ENCODE results near the gene HOXA13.

The HOXA13 gene

DNA sequence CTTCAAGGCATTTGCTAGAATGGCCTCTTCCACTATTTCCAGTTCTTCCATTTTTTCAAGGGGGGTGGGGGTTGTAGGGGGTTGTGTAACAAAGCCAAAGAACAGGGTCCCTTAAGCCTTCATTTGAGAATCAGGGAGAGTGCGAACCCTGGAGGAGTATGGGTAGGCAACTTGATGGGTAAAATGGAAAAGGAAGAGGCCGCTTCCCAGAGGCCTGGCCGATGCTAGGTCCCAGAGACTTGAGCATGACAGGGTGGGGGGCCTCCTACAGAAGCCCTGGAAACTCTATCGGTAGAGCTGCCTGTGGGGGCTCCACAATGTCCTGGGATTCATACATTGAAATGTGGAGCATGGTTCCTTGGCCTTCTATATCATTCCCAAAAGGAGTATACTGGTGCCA lies 9.1 kb upstream of the HOXA13 start:
- in situ Hi-C loops (cut with MboI; ENCODE audit: low sequenced_read_pairs), result no loop called here

DNA sequence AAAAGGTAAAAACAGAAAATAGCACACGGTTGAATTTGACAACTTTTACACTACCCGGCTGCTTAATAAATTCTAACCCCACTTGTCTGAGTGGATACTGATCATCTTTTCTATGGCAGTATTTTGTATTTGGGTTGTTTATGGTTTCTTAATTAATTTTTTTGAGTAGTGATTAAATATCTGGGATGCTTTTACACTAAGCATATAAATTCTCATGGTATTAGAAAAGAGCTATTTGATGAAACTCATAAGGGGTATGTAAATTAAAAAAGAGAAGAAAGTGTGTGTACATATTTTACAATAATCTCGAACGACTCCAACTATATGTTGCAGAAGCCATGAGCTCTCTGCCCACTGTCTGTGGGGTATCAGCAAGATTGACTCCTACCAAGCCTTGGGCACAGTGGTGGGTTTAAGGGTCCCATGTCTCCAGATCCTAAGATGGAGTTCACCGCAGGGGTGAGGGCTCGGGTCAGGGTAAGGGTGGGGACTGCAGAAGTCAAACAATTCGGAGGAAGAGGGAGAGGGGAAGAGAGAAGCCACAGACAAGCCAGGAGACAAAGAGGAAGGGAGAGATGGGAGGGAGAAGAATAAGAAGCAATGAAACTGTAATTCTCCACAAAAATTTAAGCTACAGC lies 7.6 kb upstream of the HOXA13 start:
- in situ Hi-C loops (cut with MboI; ENCODE audit: low sequenced_read_pairs), result no loop called here

DNA sequence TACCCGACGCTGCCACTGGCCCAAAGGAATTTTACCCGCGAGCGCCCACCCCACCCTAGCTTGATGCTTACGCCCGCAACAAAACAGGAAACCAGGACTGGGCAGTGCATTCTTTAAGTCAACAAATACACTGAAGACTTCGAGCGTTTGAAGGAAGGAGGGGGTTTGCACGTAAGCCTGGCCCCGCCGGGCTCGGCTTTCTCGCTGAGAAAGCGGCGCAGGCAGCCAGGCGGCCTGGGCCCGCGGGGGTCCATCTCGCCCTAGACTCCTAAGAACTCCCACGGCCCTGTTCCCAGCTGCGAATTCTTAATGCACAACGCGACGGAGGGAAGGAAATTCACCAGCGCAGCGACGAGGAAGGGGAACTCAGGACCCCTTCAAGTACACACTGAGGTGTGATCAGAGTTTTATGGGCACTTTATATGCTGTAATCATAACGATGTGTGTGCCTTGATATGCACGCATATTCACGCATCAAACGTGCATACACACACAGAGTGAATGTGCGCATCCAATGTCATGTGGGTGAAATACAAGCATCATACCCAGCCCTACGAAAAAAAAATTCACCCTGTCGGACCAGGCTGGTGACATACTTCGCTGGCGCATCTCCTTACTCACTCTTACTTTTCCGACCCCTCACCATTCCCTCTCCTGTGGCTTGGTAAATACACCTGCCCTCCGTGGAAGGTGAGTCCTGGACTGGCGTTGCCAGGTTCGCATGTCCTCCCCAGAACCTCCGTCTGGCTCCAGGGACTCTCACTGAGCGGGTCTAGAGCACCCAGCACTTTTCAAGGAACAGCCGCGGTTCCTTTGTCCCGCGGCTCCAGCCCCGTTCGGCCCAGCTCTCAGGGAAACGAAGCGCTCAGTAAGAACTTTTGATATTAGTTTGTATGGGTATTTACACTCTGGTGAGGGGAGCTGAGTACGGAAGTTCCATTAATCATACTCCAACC lies 5.7 kb upstream of the HOXA13 start:
- in situ Hi-C loops (cut with MboI; ENCODE audit: low sequenced_read_pairs), result no loop called here

DNA sequence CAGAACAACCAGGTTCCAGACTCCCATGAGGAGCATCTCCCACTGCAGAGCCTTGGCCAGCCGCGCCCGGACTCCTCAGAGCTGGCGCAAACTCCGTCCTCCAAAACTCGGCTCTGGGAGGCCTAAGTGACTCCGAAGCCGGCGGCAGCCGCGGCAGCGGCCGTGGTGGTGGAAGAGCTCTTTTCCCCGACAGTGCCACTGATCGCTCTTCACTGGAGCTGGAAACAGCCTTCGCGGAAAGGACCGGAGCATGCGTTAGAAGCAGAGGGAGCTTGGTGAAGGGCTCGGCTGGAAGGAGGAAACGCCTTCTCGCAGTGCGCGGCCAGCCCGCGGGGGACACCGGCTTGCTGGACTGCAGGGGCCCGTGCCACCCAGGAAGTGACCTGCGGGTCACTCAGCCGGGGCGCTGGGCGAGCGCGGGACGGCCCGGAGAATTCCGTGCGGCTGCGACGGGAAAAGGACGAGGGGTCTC lies 5.0 kb upstream of the HOXA13 start:
- in situ Hi-C loops (cut with MboI; ENCODE audit: low sequenced_read_pairs), result no loop called here

DNA sequence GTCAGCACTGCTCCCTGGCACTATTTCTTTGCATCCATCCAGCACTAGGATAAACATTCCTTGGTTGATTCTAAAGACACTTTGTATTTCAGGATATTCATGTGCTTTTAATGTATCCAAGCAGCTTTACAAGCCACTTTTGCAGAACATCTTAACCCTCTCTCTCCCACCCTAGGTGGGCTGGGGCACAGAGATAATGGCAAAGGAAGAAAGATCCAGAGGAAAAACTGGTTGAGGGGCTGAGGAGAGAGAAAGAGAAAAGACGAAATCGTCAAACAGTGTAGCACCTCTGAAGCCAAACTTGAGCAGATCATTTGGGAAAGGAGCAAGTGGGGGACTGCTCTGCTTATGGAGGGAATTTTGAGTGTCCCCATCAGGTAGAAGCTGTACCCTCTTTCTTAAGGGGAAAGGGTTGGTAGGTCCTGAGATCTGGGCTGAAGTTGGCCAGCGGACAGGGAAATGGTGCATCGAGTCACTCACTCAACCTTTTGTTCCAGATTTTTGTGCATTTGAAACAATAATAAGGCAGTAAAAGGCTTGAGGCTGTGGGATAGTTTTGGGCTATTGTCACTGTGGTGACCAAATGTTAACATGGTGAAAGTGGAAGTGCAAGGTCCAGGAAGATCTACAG lies 4.2 kb upstream of the HOXA13 start:
- in situ Hi-C loops (cut with MboI; ENCODE audit: low sequenced_read_pairs), result no loop called here

DNA sequence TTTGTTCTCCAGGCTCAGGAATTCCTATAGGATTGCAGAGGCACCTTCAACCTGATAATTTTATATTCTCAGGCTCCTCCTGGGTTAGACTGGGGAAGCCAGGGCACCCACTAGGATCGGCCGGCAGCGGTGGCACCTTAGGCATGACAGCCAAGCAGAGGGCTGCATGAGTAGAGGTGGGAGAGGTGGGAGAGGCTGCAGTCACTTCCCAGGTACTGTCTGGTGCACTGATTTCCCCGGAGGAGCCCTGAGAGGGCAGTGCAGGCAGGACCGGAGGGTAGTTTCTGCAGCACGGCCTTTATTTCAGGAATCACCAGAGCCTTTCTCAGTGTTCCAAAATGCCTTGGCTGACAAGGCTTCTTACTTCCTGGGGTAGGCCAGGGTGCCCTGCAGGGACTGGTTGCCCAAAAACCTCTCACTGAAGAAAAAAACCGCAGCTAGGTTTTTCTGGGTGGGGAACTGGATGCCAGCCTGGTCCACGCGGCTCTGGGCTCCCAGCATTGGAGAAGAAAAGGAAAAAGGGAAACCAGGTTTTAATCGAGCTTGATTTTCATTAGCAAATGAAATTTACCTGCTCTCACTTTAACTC lies 3.6 kb upstream of the HOXA13 start:
- in situ Hi-C loops (cut with MboI; ENCODE audit: low sequenced_read_pairs), result no loop called here

DNA sequence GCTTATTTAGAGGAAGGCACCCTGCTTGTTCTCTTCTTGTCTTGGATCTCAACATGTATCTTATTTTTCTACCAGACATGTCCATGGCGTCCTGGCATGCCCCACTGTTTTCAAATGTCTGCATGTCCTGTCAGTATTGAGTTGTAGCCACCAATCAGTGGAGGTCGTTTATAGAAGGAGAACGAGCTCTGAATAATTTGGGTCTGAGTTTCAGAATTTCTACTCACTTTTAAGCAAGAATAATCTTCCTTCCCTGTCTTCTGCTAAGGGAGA lies 2.9 kb upstream of the HOXA13 start:
- in situ Hi-C loops (cut with MboI; ENCODE audit: low sequenced_read_pairs), result no loop called here

DNA sequence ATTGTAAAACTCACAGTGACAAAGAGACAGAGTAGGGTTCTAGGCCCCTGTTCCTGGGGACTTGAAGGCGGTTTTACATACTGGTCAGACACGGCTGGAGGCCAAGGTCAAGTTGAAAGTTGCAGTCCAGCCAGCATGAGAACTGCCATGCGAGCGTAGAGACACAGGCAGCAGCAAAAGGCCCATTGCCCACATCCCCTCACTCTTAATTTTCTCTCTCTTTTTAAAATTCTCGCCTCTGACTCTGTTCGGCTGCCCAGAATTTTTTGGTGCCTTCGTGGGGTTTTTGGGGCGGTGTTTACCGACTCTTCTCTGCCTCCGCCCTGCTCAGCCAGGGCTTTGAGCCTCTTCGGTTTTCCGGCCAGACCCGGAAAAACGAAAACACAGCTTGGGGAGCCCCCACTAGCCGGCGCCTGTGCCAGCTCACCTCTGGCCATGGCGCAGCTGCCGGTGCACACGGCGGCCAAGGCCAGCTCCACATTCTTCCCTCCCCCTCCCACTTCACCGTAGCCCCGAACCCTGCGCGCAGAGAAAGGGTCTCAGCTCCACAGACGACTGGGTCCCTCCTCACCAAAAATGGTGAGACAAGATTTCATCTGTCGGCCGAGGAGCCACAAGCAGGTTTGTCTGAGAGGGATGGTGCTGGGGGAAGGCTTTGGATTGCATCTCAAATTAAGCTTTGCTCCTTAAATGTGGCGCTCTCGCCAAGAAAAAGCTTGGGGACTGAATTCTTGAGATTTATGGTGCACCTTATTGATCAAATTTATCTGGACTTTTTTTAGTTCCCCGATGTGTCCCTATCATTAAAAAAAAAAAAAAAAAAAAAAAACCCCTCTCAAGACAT lies 2.3 kb upstream of the HOXA13 start:
- in situ Hi-C loops (cut with MboI; ENCODE audit: low sequenced_read_pairs), result no loop called here

DNA sequence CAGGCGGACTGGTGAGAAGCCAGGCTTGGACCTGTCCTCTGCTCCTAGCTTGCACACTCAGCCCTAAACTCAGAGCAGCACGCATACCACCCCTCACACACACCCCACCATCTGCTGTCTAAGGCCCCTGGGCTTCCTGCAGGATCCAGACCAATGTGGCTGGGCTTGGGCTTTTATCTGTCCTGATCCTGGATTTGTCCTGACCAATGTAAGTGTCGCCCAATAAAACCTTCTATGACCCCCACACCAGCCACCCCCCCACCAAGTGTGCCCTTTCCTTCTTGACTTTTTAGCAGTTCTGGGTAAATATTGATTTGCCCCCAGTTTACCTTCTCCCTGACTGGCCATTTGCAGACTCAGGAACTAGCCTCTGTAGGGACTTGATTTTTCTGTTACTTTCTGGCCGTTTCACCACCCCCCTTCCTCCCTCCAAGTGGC lies 1.7 kb upstream of the HOXA13 start:
- in situ Hi-C loops (cut with MboI; ENCODE audit: low sequenced_read_pairs), result no loop called here

DNA sequence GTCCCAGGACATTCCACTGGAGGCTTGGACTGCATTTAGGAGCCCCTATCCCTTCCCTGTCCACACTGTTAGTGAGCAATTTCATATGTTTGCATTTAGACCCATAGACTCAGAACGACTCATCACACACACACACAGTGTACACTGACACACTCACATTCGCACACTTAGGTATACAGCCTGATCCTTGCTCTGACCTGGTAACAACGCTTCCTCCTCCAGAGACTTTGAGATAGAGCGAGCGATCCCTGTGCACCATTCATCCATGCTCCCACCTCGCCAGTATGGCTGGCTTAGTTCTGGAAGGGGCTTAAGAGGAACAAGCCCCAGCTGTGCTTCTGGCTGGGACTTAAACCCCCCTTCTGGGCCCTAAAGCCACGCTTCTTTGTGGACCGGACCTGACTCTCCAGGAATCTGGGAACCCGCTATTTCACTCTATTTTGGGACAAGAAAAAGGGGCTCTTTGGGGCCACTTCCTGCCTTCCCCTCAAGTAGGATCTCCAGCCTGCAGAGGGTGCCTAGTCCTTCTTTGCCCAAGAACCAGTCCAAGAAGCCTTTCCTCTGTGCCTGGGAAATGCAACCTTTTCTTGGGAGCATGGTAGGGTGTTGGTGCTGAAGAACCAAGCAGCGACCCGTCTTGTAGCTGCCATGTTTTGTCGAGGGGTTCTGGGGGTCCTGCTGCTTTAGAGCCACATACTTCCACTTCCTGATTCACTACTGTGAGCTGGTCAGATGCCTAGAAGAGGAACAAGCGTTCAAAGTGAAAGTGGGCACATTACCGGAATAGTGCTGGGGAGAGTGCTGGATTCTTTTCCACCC lies 1.1 kb upstream of the HOXA13 start:
- in situ Hi-C loops (cut with MboI; ENCODE audit: low sequenced_read_pairs), result no loop called here

DNA sequence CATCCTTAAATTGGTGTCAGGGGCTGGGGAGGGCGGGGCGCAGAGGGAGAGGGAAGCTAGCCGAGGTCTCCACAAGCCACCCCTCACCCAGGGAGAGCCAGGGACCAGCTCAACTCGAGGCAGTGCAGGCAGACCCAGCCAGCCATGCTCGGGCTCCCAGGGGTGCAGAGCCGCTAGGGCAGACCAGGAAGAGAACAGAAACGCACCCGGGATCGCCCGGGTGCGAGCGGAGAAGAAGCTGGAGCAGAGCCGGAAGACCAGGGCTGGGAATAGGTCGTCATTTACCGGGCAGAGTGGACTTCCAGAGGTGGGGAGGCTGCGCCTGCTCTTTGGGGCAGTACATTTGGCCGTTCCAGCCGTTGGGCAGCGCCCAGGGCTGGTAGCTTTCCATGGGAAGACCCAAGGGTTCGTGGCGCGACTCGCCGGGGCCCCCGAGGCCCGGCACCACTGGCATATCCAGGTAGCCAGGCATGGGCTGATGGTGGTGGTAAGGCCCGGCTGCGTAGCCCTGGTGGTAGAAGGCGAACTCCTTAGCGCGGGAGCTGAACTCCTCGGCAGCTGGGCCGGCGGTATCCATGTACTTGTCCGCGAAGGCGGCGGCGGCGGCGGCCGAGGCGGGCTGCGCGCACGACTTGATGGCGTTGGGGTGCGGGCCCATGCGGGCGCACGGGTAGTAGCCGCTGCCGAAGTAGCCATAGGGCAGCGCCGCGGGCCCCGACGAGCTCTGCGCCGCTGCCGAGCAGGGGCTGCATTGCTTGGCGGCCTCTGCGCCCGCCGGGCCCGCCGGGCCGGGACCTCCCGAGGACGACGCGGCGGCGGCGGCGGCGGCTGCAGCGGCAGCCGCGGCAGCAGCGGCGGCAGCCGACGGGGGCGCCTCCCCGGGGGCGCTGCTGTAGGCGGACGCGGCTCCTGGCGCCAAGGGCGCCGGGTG lies 755 bp downstream of the HOXA13 start:
- in situ Hi-C loops (cut with MboI; ENCODE audit: low sequenced_read_pairs), result no loop called here

DNA sequence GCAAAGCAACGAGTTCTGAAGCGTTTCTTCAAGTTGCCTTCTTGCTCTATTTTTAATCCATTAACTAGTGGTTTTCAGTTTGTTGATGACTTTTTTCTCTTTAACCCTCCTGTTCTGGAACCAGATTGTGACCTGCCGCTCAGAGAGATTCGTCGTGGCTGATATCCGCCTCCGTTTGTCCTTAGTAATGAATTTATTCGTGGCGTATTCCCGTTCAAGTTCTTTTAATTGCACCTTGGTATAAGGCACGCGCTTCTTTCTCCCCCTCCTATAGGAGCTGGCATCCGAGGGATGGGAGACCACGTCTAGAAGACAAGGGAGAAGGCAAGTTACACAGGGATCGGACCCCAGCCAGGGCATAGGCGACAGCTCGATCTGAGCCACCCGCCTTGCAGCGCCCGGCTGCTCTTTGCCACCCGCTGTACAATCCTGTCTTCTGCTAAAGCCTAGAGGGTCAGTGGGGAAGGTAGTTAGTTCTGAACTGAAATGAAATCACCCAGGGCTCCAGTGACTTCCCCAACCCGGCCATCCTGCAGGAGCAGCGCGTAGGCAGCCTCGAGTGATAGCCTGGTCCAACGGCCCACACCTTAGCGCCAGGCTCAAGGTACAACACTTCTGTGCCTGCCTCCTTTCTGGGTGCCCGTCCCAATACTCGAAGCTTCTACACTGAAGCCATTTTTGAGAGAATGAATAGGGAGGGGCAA lies 1.6 kb downstream of the HOXA13 start:
- in situ Hi-C loops (cut with MboI; ENCODE audit: low sequenced_read_pairs), result no loop called here

DNA sequence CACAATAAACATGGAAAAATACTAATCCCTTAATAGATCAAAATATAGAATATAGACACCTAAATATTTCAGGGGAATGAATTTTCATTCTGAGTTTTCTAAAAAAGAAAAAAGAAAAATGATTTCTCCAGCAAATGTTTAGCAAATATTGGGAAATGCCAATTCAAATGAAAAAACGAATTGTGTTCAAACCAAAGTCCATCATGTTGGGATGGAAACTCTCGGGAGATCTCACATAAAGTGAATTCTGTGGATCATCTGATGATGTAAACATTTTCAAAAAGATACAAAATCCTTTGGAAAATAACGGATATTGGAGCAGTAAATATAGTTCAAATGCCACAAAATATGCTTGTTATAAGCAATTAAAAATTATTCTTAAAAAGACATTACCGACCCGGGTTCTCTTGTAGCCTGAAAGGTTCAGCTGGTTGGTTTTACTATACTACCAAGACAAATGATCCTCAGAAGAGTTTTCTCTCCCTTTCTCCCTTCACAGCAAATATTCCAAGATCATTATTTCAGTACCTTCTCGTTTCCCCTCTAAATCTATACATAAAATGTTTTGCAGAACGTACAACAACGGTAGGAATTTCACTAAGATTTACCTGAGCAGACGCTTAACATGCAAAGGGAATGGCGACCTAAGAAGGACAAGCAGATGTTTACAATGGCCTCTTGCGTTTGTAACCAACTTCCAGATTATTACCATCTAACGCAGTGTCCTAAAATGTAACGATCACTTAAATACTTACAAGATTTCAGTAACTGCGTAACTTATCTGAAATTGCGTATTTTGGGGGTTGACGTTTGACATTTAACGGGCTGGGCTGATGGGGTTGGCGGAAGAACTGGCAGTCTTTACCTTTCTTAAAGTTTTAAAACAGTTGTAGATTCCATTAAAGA lies 2.5 kb downstream of the HOXA13 start:
- in situ Hi-C loops (cut with MboI; ENCODE audit: low sequenced_read_pairs), result no loop called here

DNA sequence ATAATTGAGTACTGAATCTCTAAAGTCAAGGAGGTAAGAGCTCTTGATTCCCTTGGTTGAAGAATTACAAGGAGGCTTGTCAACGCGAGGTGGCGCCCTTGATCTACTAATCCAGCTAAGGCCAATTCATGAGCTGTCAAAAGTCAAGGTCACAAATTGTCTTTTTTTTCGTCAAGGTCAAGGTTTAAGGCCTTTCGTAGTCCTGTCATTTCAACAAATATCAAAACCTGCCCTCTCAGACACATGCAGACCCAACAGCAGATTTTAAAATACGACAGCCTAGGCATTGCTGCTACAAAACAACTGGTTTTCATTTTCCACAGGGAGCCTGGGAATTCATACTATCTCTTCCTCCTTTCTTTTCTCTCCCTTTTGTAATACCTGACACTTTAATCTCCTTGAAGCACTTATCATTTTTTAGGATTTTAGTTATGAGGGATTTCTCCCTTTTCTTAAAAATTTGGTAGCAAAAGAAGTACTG lies 3.6 kb downstream of the HOXA13 start:
- in situ Hi-C loops (cut with MboI; ENCODE audit: low sequenced_read_pairs), result no loop called here

DNA sequence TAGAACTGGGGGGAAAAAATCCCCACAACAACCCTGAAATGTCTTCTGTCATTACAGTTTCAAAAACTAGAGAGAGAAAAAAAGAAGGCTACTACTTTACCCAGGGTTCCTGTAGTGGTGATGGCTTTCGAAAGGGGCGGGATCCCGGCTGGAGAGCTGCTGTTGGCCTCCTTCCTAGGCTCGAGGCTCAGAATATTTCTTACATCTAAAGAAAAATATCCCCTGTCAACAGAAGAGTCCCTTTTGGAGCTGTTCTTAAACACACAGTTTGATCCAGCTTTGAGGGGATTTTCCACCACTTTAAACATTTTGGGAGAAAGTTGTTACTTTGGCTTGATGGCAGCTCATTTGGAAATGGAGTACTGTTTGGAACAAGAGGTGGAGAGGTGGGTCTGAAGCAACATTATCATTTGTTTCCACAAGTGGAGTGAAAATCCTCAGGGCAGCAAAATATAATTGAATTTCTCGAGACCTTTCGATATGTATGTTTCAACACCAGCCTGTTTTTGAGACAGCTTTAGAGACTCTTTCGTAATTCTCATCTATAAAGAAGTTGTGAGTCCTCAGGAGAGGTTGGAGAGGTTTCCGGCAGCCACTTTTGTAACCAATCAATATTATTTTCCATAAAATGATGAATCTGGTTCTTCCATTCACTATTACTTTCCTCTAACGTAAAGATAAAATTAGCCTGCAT lies 5.1 kb downstream of the HOXA13 start:
- in situ Hi-C loops (cut with MboI; ENCODE audit: low sequenced_read_pairs), result no loop called here

DNA sequence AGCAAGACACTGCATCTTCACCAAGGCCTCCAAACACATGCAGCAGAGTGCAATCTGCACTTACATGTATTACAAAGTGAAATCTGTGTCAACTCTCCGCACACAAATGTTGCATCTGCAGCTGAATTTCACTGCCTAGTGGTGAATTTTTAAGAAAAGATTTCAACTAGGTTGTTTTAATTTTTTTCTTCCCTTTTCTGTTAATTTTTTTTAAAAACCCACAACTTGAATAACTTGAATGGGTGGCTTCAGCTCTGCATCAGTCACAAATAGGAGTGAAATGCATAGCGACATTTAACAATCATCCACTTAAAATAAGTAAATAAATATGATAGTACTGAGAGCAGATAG lies 5.9 kb downstream of the HOXA13 start:
- in situ Hi-C loops (cut with MboI; ENCODE audit: low sequenced_read_pairs), result no loop called here

Data from hTERT RPE-1 (cell line).